GM18526 (cell line): ENCODE results near the gene SNPH.

Experiments used
- POLR2A ChIP-seq: IDR thresholded peaks from 3 replicates; pipeline ENCODE4 v1.6.1; 2011; ENCODE audit not compliant: insufficient read length; ENCODE audit errors: extremely low read depth

Gene SNPH, protein sequence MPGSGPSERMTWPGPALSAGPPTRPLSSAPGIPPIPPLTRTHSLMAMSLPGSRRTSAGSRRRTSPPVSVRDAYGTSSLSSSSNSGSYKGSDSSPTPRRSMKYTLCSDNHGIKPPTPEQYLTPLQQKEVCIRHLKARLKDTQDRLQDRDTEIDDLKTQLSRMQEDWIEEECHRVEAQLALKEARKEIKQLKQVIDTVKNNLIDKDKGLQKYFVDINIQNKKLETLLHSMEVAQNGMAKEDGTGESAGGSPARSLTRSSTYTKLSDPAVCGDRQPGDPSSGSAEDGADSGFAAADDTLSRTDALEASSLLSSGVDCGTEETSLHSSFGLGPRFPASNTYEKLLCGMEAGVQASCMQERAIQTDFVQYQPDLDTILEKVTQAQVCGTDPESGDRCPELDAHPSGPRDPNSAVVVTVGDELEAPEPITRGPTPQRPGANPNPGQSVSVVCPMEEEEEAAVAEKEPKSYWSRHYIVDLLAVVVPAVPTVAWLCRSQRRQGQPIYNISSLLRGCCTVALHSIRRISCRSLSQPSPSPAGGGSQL

DNA sequence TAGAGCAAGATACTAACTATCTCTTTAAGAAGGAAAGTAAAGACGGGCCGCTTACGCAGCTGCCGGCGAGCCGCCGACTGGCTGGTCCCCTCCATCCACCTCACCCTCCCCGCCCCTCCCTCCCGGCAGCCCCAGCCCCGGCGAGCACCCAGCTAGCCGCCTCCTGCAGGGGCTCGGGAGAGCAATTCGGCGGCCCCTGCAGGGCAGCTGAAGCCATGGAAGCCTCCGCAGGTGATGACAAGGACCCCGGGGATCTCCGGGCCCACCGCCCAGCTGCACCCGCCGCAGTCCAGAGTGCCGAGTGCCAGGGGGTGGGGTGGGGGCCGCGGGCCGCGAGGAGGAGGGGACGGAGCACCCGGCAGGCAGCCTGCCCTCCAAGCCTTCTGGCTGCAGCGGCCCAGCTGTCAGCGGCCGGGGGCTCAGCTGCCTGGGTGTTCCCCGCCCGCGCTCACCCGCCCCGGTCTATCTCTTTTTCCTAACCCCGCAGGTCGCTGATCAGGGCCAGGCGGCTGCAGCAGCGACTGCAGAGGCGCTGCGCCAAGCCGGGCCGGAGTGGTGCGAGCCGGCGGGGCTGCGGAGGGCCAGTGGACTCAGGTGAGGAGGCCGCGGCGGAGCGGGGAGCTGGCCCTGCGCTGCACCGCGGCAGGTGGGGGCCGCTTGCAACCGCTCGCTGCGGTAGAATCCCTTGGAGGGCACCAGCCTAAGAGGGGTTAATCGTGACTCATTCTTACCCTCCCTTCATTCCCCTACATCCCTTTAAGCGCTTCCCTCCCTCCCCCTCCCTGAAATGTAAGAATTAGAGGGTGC is at the start of gene SNPH:
Gene SNPH, plus strand, starts transcription at position 128 of the 807 bp plus-strand sequence. CDS start 29,946 bp downstream, outside the sequence.
- no peak for TF ChIP-seq POLR2A

DNA sequence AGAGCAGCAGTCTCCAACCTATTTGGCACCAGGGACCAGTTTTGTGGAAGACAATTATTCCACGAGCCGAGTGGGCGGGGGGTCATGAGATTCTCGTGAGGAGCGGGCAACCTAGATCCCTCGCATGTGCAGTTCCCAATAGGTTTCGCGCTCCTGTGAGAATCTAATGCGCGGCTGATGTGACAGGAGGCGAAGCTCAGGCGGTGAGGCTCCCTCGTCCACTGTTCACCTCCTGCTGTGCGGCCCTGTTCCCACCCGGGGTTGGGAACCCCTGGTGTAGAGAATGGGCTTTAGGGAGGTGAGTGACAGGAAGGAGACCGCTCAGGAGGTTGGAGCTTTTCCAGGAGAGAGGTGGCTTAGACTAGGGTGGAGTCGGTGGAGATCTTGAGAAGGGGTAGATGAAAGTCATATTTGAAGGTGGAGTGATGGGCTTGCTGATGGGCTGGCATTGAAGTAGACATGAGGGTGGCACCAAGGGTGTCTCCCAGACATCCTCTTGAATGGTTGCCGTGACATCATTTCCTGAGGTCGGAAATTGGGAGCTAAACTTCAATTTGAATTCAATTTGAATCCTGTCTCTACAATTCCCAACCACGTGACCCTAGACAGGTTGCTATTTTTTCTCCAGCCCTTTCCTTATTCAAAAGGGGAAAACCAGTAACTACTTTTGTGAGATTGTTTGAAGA is 41.7 kb upstream of the SNPH start:
- TF ChIP-seq POLR2A: no peak

DNA sequence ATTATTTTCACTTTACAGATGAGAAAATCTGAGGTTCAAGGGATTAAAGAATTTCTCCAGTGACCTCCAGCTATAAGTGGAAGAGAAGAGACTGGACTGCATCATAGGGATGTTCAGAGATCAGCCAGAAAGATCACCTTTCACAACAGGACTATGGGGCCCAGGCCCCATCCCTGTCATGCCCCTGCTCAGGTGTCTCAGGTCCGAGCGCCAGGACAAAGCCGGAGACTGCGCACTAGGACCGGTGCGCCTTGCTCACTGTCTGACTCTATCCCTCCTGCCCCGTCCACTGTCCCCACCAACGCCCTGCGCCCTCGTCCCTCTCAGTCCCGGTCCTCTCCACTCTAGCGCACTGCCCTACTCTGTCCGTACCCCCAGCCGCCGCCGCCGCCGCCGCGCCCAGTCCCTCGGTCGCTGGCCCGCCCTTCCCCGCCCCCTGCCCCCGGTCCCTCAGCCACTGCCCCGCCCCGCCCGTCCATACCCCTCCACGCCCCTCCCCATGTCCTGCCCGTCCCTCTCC is 40.8 kb upstream of the SNPH start:
- TF ChIP-seq POLR2A: no peak

DNA sequence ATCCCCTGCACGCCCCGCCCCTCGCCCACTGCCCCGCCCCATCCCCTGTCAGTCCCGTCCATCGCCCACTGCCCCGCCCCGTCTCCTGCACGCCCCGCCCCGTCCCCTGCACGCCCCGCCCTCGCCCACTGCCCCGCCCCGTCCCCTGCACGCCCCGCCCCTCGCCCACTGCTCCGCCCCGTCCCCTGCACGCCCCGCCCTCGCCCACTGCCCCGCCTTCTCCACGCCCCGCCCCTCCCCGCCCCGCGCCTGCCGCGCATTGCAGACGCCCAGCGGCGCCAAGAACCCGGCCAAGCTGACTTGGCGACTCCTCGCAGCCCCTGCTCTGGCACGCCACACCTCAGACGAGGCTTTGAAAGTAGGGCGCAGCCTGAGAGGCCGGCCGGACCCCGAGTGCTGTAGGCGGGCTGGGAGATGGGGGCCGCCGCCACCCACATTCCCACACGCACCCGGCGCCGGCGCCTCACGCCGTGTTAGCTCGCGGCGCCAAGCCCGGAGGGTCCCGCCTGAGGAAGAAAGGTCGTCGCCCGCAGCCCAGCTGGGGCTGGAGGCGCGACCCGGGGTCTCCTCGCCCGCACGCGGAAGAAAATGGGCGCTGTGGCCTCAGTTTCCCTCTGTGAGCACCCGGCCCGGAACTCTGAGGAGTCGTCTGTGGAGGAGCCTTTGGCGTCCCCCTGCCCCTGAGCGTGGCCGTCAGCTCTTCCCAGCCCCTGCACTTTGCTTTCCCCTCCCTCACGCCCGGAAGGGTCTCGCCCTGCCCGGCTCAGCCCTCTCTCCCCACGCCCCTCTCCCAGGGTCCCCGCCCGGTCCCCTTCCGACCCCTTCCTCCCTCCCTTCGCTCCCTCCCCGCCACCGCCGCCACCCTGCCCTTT is 40.1 kb upstream of the SNPH start, which contains the start of gene RAD21L1:
Gene RAD21L1, plus strand, starts transcription at position 262 of the 872 bp plus-strand sequence. CDS start 2,410 bp downstream, outside the sequence.
- TF ChIP-seq POLR2A: no peak

DNA sequence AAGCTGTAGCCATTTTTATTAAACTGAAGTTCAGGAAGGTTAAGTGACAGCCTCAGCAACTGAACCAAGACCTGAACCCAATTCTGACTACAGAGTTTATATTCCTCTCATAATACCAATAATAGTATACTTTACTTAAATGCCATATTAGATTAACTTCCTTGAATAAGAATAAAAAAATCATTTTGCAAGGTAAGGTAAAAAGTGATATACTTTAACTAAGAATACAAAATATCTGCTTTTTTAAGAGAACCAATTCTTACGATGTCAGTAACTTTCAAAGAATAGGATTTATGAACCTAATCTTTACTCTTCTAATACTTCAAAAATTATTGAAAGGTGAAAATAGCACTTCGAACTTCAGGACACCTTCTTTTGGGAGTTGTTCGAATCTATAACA is 36.6 kb upstream of the SNPH start:
- no peak for TF ChIP-seq POLR2A

DNA sequence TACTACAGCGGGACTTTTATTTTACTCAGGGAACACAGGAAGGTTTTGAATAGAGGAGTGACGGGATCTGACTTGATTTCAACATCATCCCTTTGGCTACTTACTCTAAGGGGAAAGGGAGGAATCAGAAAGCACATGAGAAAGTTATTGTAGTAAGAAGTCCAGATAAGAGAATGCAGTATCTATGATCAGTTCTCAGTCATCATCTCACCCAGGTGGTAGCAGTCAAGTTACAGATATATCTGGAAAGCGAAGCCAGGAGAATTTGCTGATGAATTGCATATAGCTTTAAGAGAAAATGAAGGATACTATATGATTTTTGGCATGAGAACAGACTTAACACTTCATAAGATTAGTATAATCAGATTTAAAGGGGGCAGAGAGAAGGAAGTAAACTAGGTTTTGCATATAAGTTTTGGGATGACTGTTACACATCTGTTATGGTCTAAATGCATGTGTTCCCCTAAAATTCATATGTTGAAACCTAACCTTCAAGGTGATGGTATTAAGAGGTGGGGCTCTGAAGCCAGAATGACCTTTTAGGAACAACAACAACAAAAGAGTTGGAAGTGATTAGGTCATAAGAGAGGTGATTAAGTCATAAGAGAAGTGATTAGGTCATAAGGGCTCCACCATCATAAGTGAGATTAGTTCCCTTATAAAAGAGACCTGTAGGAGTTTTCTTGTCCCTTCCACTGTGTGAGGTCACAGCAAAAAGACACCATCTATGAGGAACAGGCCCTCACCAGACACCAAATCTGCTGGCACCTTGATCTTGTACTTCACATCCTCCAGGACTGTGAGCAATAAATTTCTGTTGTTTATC is 33.6 kb upstream of the SNPH start:
- TF ChIP-seq POLR2A: no peak

DNA sequence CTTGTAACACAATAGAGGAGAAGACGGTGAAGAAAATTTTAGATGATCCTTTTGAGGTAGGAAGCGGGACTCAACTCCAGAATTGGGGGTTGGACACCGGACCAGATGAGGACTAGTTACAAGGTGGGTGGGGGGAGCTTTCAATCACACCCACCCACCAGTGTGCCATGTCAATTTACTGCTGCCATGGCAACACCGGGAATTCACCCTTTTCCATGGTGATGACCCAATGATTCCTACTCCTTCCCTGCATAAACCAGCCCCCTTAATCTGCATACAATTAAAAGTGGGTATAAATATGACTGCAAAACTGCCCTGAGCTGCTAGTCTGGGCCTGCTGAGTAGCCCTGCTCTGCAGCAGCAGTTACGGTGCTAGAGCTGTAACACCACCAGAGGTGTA is 25.5 kb upstream of the SNPH start:
- TF ChIP-seq POLR2A: no peak

DNA sequence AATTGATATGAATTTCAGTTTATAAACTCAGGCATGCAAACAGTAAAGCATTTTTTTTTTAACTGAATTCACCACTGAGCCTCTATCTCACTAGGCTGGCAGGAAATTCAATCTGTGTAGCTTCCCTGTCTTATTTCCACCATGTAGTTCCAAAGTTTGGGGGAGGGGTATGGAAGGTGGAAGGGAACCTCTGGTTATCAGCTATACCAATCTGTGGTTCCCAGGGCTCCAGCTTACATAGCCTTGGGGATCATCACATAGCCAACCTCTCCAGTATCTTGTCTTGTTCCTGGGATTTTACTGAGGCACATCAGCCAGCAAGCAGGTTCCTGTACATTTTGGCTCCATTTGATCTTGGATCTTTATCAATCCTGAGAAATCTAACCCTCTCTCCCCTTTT is 24.6 kb upstream of the SNPH start:
- TF ChIP-seq POLR2A: no peak

DNA sequence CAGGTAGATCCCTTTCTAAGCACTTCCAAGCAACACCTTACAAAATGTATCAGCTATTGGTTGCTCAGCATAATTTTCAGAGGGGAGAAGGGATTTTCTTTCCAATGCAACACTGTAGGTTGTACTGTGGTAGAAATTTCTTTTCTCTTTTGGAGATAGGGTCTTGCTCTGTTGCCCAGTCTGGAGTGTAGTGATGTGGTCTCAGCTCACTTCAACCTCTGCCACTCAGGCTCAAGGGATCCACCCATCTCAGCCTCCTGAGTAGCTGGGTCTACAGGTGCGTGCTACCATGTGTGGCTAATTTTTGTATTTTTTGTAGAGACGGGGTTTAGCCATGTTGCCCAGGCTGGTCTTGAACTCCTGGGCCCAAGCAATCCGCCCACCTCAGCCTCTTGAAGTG is 24.0 kb upstream of the SNPH start:
- TF ChIP-seq POLR2A: no peak

DNA sequence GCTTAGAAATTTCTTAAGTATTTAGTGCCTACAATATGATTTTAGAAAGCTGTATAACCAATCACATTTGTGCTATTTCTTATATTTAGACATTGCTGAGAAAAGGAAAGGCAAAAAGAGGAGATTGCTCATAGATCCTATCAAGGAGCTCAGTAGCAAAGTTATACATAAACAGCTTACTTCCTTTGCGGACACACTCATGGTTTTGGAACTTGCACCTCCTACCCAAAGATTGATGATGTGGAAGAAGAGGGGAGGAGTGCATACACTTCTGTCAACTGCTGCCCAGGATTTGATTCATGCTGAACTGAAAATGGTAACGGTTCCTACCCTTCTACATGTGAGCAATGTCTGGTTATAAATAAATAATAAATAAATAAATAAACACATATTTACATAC is 23.6 kb upstream of the SNPH start:
- TF ChIP-seq POLR2A: no peak

DNA sequence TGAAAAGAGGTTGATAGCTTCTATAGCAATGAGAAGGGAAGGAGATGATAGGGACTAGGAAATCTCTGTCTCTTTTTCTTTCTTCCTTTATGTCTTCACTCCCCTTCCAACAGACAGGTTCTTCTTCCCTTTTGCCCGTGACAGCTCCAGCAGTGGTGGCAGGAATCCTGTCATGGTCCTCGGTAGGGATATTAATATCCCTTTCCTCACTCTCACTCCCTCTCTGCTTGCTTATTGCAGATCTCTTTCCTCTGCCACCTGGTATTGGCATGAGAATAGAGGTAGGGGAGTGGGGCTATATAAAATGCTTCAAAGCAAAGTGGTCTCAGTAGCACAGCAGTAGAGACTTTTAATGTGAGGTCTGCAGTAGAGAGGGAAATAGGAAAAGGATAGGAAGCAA is 20.5 kb upstream of the SNPH start:
- TF ChIP-seq POLR2A: no peak

DNA sequence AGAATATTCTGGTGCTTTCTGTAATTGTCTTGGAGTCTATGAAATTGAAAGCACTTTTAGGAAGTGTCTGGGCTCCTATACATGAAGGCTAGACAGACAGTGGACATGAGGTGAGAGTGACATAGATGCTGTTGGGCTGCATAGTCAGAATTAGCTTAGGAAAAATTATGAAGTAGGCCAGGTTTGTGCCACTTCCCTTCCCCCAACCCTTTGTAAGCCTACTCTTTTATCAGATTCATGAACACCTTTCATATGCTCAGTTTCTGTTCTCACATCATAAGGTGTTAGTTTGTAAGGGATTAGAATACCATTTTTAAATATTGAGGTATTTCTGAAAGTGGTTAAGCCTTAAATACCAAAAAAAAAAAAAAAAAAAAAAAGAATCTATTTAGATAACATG is 18.4 kb upstream of the SNPH start:
- TF ChIP-seq POLR2A: no peak

DNA sequence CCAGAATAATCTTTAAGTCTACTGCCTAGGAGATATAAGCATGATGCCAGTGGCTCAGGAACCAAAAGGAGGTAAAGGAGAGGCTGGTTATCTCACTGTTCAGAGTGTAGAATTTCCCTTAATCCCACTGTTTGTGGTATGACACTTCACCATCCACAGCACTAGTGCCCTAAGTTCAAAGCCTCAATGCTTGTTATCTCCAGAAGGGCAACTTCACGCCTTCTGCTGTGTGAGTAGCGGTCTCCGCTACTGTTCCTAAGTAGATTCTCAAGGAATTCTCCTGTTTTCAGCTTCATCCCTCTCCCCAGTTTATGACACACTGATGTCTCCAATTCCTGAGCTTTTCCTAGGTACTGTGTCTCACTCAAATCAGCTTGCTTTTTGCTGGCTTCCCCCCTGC is 13.7 kb upstream of the SNPH start:
- TF ChIP-seq POLR2A: no peak
